LNCAP (cell line): ENCODE measurements around the gene CSNK2B.

Experiments used
- TF ChIP-seq, protein P1 (sequence below): fragments of 450-650 bp; IDR thresholded peaks from 2 replicates; pipeline ENCODE4 v1.5.1; 2017; ENCODE audit warnings: mild to moderate bottlenecking

CSNK2B gene

DNA sequence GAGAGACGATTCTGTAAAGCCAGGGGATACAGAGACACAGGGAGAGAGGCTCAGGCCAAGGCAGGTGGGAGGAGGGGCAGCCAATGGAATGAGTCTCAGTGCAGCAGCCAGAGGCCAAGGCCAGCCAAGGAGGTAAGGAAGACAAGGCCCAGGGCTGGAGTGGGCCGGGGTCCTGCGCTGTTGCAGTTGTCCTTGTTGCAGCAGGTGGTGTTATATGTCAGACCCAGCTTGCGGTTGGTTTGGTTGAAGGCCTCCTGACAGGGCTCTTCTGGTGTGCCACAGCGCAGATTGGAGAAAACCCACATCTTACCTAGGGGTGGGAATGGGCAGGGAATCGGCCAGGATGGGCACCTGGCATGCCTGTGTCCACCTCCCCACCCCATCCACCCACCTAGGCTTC lies 53.1 kb downstream of the CSNK2B start:
- TF ChIP-seq, protein P1, sequence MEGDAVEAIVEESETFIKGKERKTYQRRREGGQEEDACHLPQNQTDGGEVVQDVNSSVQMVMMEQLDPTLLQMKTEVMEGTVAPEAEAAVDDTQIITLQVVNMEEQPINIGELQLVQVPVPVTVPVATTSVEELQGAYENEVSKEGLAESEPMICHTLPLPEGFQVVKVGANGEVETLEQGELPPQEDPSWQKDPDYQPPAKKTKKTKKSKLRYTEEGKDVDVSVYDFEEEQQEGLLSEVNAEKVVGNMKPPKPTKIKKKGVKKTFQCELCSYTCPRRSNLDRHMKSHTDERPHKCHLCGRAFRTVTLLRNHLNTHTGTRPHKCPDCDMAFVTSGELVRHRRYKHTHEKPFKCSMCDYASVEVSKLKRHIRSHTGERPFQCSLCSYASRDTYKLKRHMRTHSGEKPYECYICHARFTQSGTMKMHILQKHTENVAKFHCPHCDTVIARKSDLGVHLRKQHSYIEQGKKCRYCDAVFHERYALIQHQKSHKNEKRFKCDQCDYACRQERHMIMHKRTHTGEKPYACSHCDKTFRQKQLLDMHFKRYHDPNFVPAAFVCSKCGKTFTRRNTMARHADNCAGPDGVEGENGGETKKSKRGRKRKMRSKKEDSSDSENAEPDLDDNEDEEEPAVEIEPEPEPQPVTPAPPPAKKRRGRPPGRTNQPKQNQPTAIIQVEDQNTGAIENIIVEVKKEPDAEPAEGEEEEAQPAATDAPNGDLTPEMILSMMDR: no peak
